DND-41 (cell line): ENCODE data around the gene C12orf50.

Experiments used
- ATAC-seq: fragments of 200-7000 bp; cut with Tn5 transposase; 3 replicates; pipeline ENCODE4 v1.9.1; 2021; ENCODE audit warnings: low read depth; ENCODE audit not compliant: insufficient read depth
- DNase-seq: peaks from one replicate; pipeline ENCODE4 v3.0.0-alpha.2; 2020
- H2AFZ ChIP-seq: 2 replicates; pipeline ENCODE4 v1.6.0; 2012; ENCODE audit warnings: low read depth, low read length
- H3K27ac ChIP-seq: 2 replicates; pipeline ENCODE4 v1.5.1; 2012; ENCODE audit warnings: low read length, inconsistent platforms
- H3K27me3 ChIP-seq: fragments of 200-600 bp; sonication (generic); 2 replicates; pipeline ENCODE4 v1.6.0; 2012; ENCODE audit warnings: low read length, mild to moderate bottlenecking, inconsistent platforms; ENCODE audit not compliant: insufficient read depth, poor library complexity
- H3K36me3 ChIP-seq: 2 replicates; pipeline ENCODE4 v1.5.1; 2012; ENCODE audit warnings: low read length, inconsistent platforms; ENCODE audit not compliant: insufficient read depth
- H3K4me1 ChIP-seq: 2 replicates; pipeline ENCODE4 v1.5.1; 2012; ENCODE audit warnings: mild to moderate bottlenecking, low read length; ENCODE audit not compliant: insufficient read depth
- H3K4me2 ChIP-seq: 2 replicates; pipeline ENCODE4 v1.6.0; 2012; ENCODE audit warnings: mild to moderate bottlenecking, moderate library complexity, low read length, inconsistent platforms; ENCODE audit not compliant: insufficient read depth
- H3K4me3 ChIP-seq, 2 experiments: fragments of 200-600 bp in 1 of 2; shearing (Covaris generic) in 1 of 2; 2 replicates each; pipeline ENCODE4 v1.5.1; 2012 to 2016; ENCODE audit warnings: inconsistent platforms in 2 of 2, low read length in 2 of 2, mild to moderate bottlenecking in 2 of 2, low read depth in 1 of 2, moderate library complexity in 1 of 2
- H3K79me2 ChIP-seq: 2 replicates; pipeline ENCODE4 v1.6.0; 2012; ENCODE audit warnings: low read length, inconsistent platforms; ENCODE audit not compliant: insufficient read depth
- H3K9ac ChIP-seq: 2 replicates; pipeline ENCODE4 v1.6.0; 2012; ENCODE audit warnings: low read depth, mild to moderate bottlenecking, inconsistent platforms, low read length, moderate library complexity
- H3K9me3 ChIP-seq: 2 replicates; pipeline ENCODE4 v1.5.1; 2012; ENCODE audit warnings: low read length, moderate library complexity, mild to moderate bottlenecking, inconsistent platforms; ENCODE audit not compliant: insufficient read depth, severe bottlenecking
- H4K20me1 ChIP-seq: 2 replicates; pipeline ENCODE4 v1.6.0; 2012; ENCODE audit warnings: low read length; ENCODE audit not compliant: insufficient read depth
- EZH2 ChIP-seq: IDR thresholded peaks from 3 replicates; pipeline ENCODE4 v1.6.1; 2012; ENCODE audit warnings: borderline replicate concordance, low read depth, mild to moderate bottlenecking, moderate library complexity, low read length, inconsistent platforms; ENCODE audit not compliant: severe bottlenecking
- TF ChIP-seq, protein P1 (sequence below): IDR thresholded peaks from 2 replicates; pipeline ENCODE4 v1.5.1; 2012; ENCODE audit warnings: borderline replicate concordance, low read length, moderate library complexity, mild to moderate bottlenecking; ENCODE audit not compliant: poor library complexity, severe bottlenecking; ENCODE audit errors: extremely low read depth

The C12orf50 gene

DNA sequence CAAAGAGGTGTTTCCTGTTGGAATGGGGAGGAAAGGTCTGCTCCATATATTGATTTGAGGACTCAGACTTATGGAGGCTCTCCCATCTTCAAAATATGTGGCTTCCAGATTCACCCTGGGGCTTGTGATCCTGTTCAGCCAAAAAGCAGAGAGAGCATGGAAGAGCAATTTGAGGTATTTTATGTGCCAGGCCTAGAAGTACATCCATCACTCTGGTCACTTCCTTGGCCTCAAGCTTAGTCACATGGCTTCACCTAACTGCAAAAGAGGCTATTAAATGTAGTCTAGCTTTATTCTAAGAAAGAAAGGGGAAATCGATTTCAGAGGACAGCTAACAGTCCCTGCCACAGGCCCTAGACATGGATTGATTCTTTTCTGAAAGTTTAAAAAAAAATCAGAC, 86.2 kb downstream of the C12orf50 start:
- Histone ChIP-seq H3K36me3 (no peaks in the 10 kb centered on the region), H3K4me1 (no peaks in the 10 kb centered on the region), H3K9ac (no peak overlapping the region), H4K20me1 (no peaks in the 10 kb centered on the region), H2AFZ (no peak overlapping the region), H3K27me3 (no peaks in the 10 kb centered on the region), H3K4me2 (no peak overlapping the region), H3K4me3 (no peak overlapping the region), H3K9me3 (no peaks in the 10 kb centered on the region), H3K27ac (no peak overlapping the region), H3K79me2 (no peaks in the 10 kb centered on the region)
- TF ChIP-seq EZH2: no peak
- TF ChIP-seq, protein P1, sequence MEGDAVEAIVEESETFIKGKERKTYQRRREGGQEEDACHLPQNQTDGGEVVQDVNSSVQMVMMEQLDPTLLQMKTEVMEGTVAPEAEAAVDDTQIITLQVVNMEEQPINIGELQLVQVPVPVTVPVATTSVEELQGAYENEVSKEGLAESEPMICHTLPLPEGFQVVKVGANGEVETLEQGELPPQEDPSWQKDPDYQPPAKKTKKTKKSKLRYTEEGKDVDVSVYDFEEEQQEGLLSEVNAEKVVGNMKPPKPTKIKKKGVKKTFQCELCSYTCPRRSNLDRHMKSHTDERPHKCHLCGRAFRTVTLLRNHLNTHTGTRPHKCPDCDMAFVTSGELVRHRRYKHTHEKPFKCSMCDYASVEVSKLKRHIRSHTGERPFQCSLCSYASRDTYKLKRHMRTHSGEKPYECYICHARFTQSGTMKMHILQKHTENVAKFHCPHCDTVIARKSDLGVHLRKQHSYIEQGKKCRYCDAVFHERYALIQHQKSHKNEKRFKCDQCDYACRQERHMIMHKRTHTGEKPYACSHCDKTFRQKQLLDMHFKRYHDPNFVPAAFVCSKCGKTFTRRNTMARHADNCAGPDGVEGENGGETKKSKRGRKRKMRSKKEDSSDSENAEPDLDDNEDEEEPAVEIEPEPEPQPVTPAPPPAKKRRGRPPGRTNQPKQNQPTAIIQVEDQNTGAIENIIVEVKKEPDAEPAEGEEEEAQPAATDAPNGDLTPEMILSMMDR: no peak
- no peak for ATAC-seq
- no peak for DNase-seq

GRCh38 chr12:87939182-87939581, 90.0 kb downstream of the C12orf50 start:
- Histone ChIP-seq H3K4me3 (no peak overlapping the region), H3K4me1 (no peaks in the 10 kb centered on the region), H3K27ac (no peak overlapping the region), H3K9ac (no peak overlapping the region), H3K27me3 (no peaks in the 10 kb centered on the region), H3K36me3 (no peaks in the 10 kb centered on the region), H2AFZ (no peak overlapping the region), H3K79me2 (no peaks in the 10 kb centered on the region), H4K20me1 (no peaks in the 10 kb centered on the region), H3K9me3 (no peaks in the 10 kb centered on the region), H3K4me2 (no peak overlapping the region)
- no peak for TF ChIP-seq EZH2
- TF ChIP-seq, protein P1: no peak
- ATAC-seq (no peak), DNase-seq (no peak)

- H3K9ac ChIP-seq: no peak overlapping the region
- no peak overlapping the region for H3K4me3 ChIP-seq
- TF ChIP-seq EZH2: no peak
- TF ChIP-seq, protein P1: no peak
- no peaks in the 10 kb centered on the region for H3K36me3 ChIP-seq
- no peaks in the 10 kb centered on the region for H3K9me3 ChIP-seq
- H3K4me2 ChIP-seq: no peak overlapping the region
- ATAC-seq: no peak
- no peaks in the 10 kb centered on the region for H4K20me1 ChIP-seq
- no peaks in the 10 kb centered on the region for H3K79me2 ChIP-seq
- H3K27ac ChIP-seq: no peak overlapping the region
- H2AFZ ChIP-seq: no peak overlapping the region
- no peak for DNase-seq
- peaks cover 4% of the 10 kb centered on the region for H3K27me3 ChIP-seq
- no peaks in the 10 kb centered on the region for H3K4me1 ChIP-seq
These were observed 94.0 kb downstream of the C12orf50 start for GRCh38 chr12:87935216-87935615.

DNA sequence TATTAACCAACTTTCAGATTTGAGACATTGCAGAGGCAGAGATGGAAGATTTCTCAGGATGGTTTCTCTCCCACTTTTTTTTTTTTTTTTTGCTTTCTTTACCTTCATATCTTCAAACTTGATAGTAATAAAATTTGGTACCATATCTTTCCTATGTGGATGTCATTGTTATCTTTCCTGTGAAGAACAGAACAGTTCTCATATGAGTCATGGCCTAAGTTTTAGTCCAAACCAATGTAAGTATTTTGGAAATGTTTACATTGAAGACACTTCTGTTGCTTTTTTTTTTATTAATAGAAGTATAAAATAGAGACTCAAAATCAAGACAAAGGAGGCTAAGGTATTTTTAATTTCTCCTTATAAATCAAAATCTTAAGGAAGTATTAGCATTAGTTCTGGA, 95.2 kb downstream of the C12orf50 start:
- H3K9ac ChIP-seq: no peak overlapping the region
- no peaks in the 10 kb centered on the region for H4K20me1 ChIP-seq
- no peak overlapping the region for H3K4me3 ChIP-seq
- no peaks in the 10 kb centered on the region for H3K79me2 ChIP-seq
- no peak for ATAC-seq
- no peaks in the 10 kb centered on the region for H3K4me1 ChIP-seq
- H2AFZ ChIP-seq: no peak overlapping the region
- DNase-seq: no peak
- no peak overlapping the region for H3K27ac ChIP-seq
- no peaks in the 10 kb centered on the region for H3K9me3 ChIP-seq
- H3K27me3 ChIP-seq: peaks cover 4% of the 10 kb centered on the region
- TF ChIP-seq, protein P1: no peak
- no peak for TF ChIP-seq EZH2
- H3K36me3 ChIP-seq: no peaks in the 10 kb centered on the region
- H3K4me2 ChIP-seq: no peak overlapping the region
